DMS 273 treated with DMSO at 0.1 percent for 48 hours (cell line): ENCODE data around the gene HOXC10.

Experiments used
- DNase-seq: peaks from one replicate; lab custom pipeline; 2025; lab: John Stamatoyannopoulos, UW

Gene HOXC10

GRCh38 chr12:53991077-53991460 is 6.1 kb downstream of the HOXC10 start:
- no peak for DNase-seq

DNA sequence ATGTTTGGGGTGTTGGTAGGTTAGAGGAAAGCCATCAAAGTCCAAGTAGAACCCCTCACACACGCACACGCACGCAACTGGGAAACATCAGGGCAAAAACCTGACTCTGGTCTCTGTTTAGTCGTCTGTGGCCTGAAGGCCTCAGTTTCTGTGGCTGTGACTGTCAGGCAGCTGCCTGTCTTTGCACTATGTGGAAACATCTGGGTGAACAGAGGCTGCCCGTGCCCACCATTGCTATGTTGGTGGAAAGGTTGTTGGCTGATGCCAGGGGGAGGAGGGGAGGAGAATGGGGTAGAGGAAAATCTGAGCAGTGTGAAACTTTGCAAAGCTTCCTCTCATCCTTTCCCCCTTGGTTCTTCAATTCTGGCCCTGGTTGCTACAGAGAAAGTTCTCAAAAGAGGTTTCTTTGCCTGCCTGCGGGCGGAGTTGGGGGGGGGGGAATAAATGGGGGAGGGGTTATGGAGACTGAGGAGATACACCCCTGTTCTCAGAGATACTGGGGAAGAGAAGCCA is 7.5 kb downstream of the HOXC10 start:
- DNase-seq: no peak

DNA sequence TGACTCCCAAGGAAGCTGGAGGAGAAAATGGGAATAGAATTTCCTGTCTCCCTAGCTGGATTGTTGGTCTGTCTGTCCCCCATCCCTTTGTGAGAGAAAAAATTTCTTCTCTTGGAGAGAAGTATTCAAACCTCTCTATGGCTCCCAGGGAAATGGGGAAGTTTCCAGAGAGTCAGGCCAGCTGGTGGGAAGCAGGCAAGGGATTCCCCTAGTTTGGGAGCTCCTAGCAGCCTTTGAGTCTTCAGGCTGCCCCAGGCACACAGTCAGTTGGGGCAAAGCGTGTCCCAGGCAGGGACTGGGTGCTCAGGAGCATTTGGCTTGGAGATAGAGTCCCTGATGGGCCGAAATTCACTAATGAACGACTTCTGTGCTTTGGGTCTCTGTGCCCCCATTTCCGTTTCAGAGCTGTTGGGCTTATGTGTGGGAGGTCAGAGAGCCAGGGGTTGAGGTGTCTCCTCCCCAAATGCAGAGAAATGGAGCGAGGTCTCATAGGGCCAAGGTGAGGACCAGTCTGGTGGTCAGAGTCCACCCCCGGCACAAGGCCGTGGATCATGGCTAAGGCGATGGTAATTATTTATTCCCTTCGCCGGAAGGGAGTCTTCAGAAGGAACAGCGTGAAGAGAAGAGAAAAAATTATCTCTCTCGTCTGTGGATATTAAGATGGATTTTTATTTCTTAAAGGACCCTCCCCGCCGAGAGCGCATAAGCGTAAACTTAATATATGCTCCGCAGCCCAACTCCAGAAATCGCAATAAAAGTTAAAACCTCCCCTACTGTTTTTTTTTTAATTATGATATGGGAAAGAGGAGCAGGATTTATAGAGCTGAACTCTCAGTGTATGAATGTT is 8.4 kb downstream of the HOXC10 start:
- DNase-seq: no peak

GRCh38 chr12:53994009-53994263 is 9.0 kb downstream of the HOXC10 start:
- no peak for DNase-seq

DNA sequence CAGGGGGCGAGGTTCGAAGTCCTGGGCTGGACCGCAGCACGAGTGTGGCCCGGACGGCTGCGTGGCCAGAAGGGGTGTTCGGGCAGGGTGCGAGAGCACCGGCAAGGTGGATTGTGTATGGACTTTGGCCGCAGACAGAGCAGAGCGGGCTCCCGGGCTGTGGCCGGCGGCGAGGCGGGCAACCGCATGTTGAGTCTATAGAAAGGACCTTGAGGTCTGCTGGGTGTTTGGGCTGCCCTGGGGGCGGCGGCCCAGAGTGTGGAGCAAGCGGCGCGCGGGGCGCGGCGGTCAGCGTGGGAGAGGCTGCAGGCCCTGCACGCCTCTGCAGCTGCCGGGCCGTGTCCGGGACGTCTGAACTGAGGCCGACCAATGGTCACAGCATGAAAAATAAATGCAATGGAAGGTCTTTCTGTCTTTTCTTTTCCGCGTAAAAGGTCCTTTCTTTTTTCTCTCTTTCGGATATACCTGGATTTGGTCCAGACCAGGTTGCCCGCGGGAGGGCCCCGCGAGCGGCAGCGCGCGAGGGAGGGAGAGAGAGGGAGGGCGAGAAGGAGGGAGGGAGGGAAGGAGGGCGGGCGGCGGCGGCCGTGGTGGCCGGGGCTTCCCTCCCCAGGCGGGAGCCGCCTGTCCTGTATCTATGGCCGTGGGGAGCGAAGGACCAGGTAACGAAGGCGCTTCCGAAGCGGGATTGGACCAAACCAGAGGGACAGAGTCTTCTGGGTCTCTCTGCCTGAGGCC is 9.5 kb downstream of the HOXC10 start:
- DNase-seq: no peak

GRCh38 chr12:53995002-53995377 is 10.0 kb downstream of the HOXC10 start:
- no peak for DNase-seq

DNA sequence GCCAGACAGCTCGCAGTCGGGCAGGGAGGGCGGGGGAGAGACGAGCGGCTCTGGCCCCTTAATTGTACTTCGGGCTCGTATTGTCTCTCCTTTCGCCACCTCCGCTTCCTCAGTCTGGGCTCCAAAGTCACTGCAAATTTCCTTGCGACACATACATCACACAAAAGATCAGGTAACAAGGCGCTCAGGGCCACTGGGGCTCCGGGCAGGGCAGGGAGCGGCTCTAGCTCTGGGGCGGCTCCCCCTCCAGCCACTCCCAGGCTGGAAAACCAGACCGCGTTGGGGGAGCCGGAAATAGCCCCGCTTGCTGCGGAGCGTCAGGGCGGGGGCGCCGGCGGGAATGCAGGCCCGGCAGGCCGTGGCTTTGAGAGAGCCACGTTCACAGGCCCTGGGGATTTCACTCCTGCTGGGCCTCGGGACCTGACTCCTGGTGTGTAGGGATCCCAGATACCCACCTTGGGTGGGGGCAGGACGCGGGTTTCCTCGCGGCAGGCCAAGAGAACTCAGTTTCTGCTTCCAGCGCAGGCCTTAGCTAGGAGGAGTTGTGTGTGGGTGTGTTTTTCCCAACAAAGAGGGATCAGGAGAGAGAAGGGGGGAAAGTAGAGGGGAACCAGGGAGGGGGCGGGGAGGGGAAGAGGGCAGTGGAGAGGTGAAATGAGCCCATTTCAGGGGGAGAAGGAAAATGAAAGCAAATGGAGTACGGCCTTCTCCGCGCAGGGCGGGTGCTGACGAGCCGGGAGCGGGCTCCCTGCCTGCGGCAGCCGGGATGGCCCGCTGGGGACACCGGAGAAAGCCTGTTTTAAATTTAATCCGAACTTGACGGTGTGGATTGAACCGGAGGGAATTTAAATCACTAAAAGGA is 10.7 kb downstream of the HOXC10 start:
- no peak for DNase-seq

DNA sequence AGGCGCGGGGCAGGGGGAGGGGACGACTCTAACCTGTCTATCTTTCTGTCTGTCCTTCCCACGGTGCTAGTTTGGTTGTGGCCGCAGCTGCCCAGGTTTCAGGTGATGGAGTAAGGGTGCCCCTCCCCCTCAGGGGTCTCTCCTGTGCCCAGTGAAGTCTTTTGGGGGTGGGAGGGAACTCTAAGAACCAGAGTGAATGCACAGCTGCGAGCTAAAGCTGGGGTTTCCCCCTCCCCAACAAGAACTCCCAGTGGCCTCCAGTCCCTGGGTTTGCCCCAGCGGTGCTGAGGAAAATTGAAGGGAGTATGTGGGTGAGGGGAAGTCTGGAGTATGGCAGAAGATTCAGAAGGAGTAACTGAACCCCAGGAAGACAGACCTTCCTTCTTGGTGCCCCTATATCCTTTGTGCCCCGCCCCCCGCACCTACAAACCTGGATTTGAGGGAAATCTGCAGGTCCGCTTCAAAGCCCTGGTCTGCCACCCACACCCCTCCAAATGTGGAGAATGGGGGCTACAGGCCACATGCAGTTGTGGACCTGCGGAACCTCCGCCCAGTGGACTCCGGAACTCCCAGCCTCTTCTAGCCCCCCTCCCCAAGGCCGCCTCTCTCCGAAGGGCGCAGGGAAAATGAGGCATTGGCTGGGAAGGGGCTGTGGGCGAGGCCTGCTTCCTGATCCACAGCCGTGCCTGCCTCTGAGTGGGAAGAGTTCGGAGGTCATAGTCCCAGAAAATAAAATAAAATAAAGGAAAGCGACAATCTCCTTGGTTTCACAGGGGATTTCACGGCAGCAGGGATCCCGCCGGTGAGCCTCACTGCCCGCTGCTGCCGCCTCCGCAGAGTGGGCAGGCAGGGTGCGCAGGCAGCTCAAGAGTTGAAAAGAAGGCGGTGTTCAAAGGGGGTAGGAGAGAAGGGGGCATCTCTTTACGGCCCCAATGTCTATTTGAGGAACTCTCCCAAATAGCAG is 11.6 kb downstream of the HOXC10 start:
- DNase-seq: no peak

- no peak for DNase-seq
Observed at GRCh38 chr12:53997204-53998109, 12.5 kb downstream of the HOXC10 start.

DNA sequence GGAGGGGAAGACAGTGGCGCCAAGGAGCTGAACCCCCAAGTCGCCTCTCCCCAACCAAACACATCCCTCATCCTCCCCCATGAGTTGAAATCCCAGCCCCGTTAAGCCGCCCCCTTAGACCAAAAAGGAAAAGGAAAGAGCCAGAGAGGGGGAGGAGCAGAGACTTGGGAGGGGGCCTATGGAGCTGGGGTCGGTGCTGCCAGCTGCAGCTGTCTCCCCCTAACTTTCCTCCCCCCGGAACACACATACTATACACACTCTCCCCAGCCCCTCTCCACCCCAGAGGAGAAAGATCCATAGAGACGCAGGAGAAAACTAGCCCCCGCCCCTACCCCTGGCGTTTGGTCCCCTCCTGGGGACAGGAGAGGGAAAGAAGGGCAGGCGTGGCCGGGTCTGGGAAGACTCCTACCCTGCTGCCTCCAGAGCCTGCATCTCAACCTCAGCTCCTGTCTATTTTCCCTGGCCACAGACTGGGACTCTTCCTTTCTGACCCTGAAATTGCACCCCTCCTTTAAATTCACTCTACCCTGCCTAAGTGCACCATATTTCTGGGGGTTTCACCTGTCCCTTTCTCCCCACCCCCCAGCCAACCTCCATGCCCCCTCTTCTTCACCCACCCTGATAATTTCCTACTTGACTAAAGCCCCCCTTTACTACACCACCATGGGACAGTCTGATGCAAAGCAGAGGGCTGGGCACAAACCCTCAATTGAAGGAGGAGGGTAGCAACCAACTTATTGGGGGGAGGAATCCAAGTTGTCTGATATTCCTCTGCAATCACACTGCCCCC is 13.4 kb downstream of the HOXC10 start:
- DNase-seq: no peak

DNA sequence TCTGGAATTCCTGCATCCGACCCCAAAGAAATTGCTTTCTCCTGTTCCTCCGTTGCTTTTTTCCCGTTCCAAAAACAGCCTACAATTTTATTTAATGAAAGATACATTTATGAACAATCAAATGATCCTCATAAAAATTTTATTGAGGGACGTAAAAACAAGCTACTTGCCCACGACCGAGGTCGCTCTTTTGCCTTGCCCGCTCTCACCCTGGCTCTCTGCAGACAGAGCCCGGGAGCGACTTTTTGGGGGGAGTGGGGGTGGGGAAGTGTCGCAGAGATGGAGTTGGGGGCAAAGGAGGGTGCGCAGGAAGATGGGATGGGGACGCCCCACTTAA is 13.9 kb downstream of the HOXC10 start:
- DNase-seq: no peak

DNA sequence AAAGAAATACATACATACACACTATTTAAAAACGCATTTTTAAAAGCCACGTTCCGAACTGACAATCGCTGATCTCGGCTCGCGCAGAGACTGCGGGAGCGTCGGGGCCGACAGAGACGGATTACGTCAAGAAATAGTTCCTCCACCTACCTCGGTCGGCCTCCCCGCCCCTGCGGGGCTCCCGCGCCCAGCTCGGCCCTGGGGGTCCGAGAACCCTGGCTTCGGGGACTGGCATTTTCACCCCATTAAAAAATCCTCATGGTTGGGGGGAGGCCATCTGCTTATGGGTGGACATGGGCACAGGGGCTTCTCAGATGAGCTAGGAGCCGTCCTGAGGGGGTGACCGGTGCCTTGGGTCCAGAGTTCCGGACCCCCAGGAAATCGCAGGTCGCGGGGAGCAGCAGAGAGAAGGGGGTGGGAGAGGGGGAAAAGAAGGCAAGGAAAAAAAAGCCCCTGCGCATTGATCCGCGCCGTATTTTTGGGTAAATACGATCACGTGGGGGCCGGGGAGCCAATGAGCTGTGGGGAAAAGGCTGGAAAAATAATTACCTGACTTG is 14.7 kb downstream of the HOXC10 start:
- no peak for DNase-seq

DNA sequence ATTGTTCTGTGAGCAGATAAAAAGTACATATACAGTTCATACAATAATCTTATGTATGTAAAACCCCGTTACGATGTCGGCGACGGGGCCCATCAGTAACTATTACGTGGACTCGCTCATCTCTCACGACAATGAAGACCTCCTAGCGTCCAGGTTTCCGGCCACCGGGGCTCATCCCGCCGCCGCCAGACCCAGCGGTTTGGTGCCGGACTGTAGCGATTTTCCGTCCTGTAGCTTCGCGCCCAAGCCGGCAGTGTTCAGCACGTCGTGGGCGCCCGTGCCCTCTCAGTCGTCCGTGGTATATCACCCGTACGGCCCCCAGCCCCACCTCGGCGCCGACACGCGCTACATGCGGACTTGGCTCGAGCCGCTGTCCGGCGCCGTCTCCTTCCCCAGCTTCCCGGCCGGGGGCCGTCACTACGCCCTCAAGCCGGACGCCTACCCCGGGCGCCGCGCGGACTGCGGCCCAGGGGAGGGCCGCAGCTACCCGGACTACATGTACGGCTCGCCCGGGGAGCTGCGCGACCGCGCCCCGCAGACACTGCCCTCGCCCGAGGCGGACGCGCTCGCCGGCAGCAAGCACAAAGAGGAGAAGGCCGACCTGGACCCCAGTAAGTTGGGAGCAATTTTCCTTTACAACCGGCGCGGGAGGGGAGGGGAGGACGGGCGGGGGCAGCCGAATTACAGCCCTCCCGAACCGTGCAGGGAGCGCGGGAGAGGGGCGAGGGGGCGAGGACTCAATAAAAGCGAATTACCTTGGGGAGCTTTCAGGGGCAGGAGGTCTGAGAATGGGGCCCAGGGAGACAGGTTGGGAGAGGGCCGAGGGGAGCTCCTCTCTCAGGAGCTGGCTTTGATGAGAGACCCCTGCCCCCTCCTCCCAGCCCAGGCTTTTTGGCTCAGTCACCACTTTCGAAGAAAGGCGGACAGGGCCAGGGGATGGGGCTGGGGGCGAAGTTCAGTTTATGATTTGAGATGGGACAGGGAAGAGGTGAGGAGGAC is 15.5 kb downstream of the HOXC10 start, which contains the start of gene HOXC9:
Gene HOXC9, plus strand, starts transcription at position 46 of the 999 bp plus-strand sequence. Its CDS starts 28 bp downstream, at position 74.
- DNase-seq: no peak

GRCh38 chr12:54001283-54002187 is 16.6 kb downstream of the HOXC10 start:
- no peak for DNase-seq

- DNase-seq: no peak
Observed at GRCh38 chr12:54002278-54002914, 17.4 kb downstream of the HOXC10 start.

GRCh38 chr12:54002915-54003389 is 18.0 kb downstream of the HOXC10 start:
- no peak for DNase-seq
